CD4-positive, alpha-beta T cell treated with Interleukin-15 for 4 hours (primary cell): Measurements from ENCODE around the gene MCEMP1.

Experiments used
- DNase-seq: peaks from one replicate; pipeline ENCODE4 v3.0.0-alpha.2; 2020; ENCODE audit warnings: low spot score

The MCEMP1 gene

GRCh38 chr19:7697721-7698287 is 20.9 kb downstream of the MCEMP1 start:
- no peak for DNase-seq

DNA sequence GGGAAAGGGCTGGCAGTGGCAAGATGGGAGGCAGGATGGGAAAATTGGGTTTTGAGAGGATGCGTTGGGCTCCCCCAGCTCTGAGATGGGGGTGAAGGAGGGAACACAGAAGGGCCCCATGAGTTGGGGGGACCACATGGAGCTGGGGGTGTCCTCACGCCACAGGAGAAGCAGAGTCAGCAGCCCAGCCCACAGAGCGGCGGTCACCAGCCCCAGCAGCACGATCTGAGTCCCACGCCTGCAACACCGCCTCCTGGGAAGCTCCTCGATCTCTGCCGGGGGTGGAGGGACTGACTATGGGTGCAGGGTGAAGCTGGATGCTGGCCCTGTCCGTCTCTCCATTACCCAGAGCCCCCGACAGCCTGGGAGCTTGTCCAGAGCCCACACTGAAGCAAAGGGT is 21.7 kb downstream of the MCEMP1 start:
- DNase-seq: no peak

GRCh38 chr19:7699003-7699402 is 22.1 kb downstream of the MCEMP1 start:
- no peak for DNase-seq

DNA sequence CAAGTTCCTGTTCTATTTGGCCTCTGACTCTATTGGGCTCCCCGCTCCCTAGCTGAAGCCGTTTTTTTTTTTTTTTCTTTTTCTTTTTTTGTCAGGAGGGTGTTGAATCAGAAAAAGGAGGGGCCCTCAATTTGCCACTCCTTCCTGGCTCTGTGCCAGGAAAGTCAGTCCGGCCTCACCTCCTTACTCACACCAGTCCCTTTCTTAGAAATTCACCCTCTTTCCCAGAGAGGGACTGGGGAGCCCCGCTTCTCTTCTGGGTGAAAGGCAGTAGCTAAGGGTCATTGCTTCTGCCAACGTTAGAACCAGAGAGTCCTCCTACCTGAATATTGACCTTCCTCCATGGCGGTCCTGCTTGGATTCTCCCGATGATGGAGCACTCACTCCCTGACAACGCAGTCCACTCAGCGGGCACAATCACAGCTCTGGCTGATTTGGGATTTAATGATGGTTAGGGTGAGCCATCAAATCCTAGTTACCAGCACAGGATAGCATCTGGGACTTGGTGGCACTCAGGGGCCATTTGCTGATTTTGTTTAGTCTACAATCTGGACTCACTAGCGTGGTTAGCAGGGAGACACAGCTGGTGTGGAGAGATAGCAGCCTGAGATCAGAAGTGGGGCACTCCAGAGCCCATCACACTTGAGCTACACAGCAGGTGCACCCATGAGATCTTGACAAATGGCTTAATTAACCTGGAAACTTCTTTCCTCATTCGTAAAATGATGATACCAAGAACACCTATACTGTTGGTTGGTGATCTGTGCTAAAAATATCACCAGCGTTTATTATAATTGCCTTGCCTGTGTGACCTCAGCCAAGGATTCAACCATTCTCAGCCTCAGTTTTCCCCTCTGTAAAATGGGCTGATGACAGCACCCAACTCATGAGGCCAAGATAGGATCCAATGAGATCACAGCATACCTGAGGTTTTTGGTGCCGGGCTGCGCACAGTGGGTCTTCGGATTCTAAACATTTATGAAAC is 22.8 kb downstream of the MCEMP1 start:
- DNase-seq: peak; percentile 45

DNA sequence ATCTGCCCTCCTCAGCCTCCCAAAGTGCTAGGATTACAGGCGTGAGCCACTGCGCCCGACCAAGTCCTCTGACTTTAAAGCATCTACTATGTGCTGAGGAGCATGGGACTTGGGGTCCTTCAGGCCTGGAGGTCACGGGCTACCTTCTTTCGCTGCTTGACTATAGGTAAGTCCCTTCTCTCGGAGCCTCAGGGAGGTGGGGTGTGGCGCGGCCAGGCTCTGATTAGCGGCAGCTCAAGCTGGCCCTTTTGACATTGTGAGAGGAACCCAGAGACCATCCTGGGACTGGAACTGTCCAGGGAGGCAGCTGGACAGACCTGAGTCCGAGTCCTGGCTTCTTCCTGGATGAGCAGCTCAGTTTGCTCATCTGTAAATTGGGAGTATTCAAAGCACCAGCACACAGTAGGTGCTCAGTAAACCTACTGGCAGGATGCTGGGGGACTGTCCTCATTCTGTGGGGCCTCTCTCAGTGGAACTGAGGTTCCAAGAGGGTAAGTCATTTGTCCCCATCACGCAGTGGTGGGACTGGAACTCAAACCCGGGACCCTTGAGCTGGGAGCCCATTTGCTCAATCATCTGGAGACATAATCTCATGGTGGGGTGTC is 24.3 kb downstream of the MCEMP1 start:
- DNase-seq: no peak

GRCh38 chr19:7701654-7702457 is 25.0 kb downstream of the MCEMP1 start, which contains the start of gene FCER2:
Gene FCER2 (minus strand): TSS chr19:7702131. CDS start chr19:7699760, 2,371 bp downstream.
- DNase-seq: no peak

GRCh38 chr19:7703332-7703731 is 26.4 kb downstream of the MCEMP1 start:
- no peak for DNase-seq

DNA sequence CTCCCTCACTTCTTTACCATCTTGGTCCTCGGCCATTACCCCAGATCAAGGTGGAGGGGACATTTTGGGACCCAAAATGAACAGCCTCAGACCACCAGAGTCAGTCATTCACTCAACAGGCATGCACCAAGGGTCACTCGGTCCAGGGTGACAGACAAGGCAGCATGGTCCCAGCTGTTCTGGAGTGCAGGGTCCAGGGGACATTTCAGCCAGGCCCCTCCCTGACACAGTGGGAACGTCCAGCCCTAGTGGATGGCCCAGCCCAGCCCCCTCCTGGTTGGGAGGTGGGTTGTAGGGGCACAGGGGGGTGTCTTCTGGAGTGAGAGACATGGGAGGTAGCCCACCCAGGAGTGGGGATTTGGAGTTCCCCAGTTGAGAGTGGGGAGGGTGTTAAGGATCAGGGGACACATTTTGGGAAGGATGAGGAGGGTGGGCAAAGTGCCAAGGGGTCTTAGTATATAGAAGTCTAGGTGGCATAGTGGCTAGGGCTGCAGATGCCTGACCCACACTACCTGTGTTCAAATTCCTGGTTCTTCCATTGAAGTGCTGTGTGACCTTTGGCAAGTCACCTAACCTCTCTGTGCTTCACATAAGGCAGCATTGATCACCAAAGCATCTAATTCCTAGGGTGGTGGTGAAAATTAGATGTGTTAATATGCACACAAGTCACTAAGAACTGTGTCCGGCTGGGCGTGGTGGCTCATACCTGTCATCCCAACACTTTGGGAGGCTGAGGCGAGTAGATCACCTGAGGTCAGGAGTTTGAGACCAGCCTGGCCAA is 27.6 kb downstream of the MCEMP1 start:
- DNase-seq: no peak

GRCh38 chr19:7705387-7706187 is 28.7 kb downstream of the MCEMP1 start:
- peak; percentile 76 for DNase-seq

GRCh38 chr19:7706188-7706954 is 29.5 kb downstream of the MCEMP1 start:
- DNase-seq: no peak

DNA sequence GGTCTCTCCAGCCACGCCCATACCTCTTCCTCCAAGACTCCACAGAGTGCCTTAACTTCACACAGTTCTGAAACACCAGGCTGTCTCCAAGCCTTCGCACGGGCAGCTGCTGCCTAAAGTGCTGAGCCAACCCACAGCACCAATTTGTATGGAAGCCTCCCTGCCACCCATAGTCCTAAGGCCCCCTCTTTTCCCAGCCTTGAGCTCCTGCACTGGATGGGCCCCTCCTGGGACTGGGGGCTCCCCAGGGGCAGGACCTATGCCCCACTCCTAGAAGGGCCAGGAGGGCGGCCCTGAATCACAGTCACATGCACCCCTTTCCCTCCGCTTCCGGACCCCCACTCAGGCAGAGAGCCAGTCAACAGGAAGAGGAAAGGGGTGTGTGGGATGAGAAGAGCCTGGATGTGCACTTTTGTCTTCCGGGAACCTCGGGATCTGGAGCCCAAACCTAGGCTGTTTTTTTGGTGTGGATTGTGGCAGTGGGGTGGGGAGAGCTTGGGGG is 30.1 kb downstream of the MCEMP1 start:
- DNase-seq: no peak

GRCh38 chr19:7709932-7710460 is 33.1 kb downstream of the MCEMP1 start:
- DNase-seq: no peak

DNA sequence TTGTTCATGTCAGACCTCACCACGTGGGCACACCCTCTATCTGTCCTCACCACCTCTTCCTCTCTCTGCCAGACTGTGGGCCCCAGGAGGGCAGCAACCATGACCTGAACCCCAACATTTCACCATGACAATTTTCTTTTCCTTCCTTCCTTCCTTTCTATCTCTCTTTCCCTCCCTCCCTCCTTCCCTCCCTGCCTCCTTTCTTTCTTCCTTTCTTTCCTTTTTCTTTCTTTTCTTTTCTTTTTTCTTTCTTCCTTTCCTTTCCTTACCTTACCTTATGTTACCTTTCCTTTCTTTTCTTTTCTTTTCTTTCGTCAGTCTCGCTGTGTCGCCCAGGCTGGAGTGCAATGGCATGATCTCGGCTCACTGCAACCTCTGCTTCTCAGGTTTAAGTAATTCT is 33.7 kb downstream of the MCEMP1 start:
- DNase-seq: no peak

DNA sequence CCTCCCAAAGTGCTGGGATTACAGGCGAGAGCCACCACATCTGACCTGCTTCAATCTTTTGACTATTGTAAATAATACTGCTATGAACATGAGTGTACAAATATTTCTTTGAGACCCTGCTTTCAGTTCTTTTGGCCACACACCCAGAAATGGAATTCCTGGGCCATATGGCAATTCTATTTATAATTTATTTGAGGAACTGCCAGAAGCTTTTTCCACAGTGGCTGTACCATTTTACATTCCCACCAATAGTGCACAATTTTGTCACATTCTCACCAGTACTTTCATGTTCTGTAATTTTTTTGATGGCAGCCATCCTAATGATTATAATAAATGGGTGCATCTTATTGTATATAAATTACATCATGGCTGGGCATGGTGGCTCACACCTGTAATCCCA is 38.8 kb downstream of the MCEMP1 start:
- DNase-seq: no peak

- DNase-seq: no peak
Observed at GRCh38 chr19:7716762-7717161, 39.9 kb downstream of the MCEMP1 start.

GRCh38 chr19:7718668-7719067 is 41.8 kb downstream of the MCEMP1 start:
- no peak for DNase-seq

- no peak for DNase-seq
Observed at GRCh38 chr19:7720351-7720750, 43.5 kb downstream of the MCEMP1 start.

GRCh38 chr19:7722231-7722651 is 45.4 kb downstream of the MCEMP1 start:
- no peak for DNase-seq

GRCh38 chr19:7725791-7726190 is 48.9 kb downstream of the MCEMP1 start:
- DNase-seq: no peak
